Smooth muscle cell (in vitro differentiated cells): ENCODE results near the gene SPA17. TPM values are rescaled to one million over a fixed set of nuclear protein-coding genes. Genes with fewer than 3 reads are reported as not detected.

Experiments used
- DNase-seq: peaks from one replicate; lab custom pipeline; 2025; ENCODE audit not compliant: unreplicated experiment; lab: John Stamatoyannopoulos, UW
- H2AFZ ChIP-seq: fragments of 200-600 bp; sonication (generic); 2 replicates; pipeline ENCODE4 v1.6.0; 2016; ENCODE audit warnings: antibody characterized with exemption, low read depth, mild to moderate bottlenecking
- H3F3A ChIP-seq: fragments of 200-600 bp; sonication (generic); 2 replicates; pipeline ENCODE4 v1.6.0; 2017; ENCODE audit warnings: antibody characterized with exemption, low read depth
- H3K27ac ChIP-seq: fragments of 200-600 bp; sonication (generic); 2 replicates; pipeline ENCODE4 v1.5.1; 2016; ENCODE audit warnings: low read depth, mild to moderate bottlenecking
- H3K27me3 ChIP-seq: fragments of 200-600 bp; sonication (generic); 2 replicates; pipeline ENCODE4 v1.6.1; 2016; ENCODE audit warnings: low read depth, mild to moderate bottlenecking
- H3K36me3 ChIP-seq: fragments of 200-600 bp; sonication (generic); 2 replicates; pipeline ENCODE4 v1.5.1; 2016; ENCODE audit warnings: low read depth
- H3K4me1 ChIP-seq: fragments of 200-600 bp; sonication (generic); 2 replicates; pipeline ENCODE4 v1.5.1; 2016; ENCODE audit warnings: low read depth
- H3K4me2 ChIP-seq: fragments of 200-600 bp; sonication (generic); 2 replicates; pipeline ENCODE4 v1.6.0; 2016; ENCODE audit warnings: mild to moderate bottlenecking
- H3K4me3 ChIP-seq: fragments of 200-600 bp; sonication (generic); 2 replicates; pipeline ENCODE4 v1.5.1; 2016; ENCODE audit warnings: mild to moderate bottlenecking
- H3K79me2 ChIP-seq: fragments of 200-600 bp; sonication (generic); 2 replicates; pipeline ENCODE4 v1.6.0; 2016; ENCODE audit warnings: low read depth, mild to moderate bottlenecking
- H3K9ac ChIP-seq: fragments of 200-600 bp; sonication (generic); 2 replicates; pipeline ENCODE4 v1.6.0; 2016; ENCODE audit warnings: low read depth
- H3K9me3 ChIP-seq: fragments of 200-600 bp; sonication (generic); replicated peaks from 2 replicates; pipeline ENCODE4 v1.5.1; 2016; ENCODE audit warnings: low read depth
- H4K20me1 ChIP-seq: fragments of 200-600 bp; sonication (generic); 2 replicates; pipeline ENCODE4 v1.6.0; 2016; ENCODE audit warnings: low read depth
- CTCF ChIP-seq: fragments of 200-600 bp; sonication (generic); IDR thresholded peaks from 2 replicates; pipeline ENCODE4 v1.5.1; 2017; ENCODE audit warnings: borderline replicate concordance, mild to moderate bottlenecking, antibody characterized with exemption; ENCODE audit not compliant: insufficient read depth, poor library complexity, severe bottlenecking
- WGBS: methylation state at CpG from one replicate; pipeline ENCODE4 v1.1.7; 2016; ENCODE audit warnings: low lambda C conversion rate; 5-methylcytosine and 5-hydroxymethylcytosine counted together
- polyA plus RNA-seq: library from polyadenylated mRNA; unstranded; fragments of >200 nt; fragmentation: Nextera tagmentation; extraction: Ambion mirVana; gene quantifications from 2 replicates; pipeline ENCODE4 v1.2.1, GENCODE V29; 2016
- total RNA-seq: library from RNA; depleted of rRNA; stranded (reverse); fragments of >200 nt; gene quantifications from 2 replicates; pipeline ENCODE4 v1.2.3, GENCODE V29; 2014

SPA17 gene
- total and polyA plus RNA-seq, 2 experiments from 2014 or later, result 6.1 to 7.4 TPM

- peaks cover 6% of the 10 kb centered on the region for H3F3A ChIP-seq
- H3K36me3 ChIP-seq, result no peaks in the 10 kb centered on the region
- WGBS, result 63% methylated on average over 6 of the region's 6 CpGs
- H3K27ac ChIP-seq, result no peak overlapping the region
- no peaks in the 10 kb centered on the region for H4K20me1 ChIP-seq
- H3K4me3 ChIP-seq, result no peak overlapping the region
- no peaks in the 10 kb centered on the region for H3K9me3 ChIP-seq
- no peak for TF ChIP-seq CTCF
- no peak overlapping the region for H3K9ac ChIP-seq
- no peaks in the 10 kb centered on the region for H3K79me2 ChIP-seq
- H2AFZ ChIP-seq, result no peak overlapping the region
- H3K4me2 ChIP-seq, result no peak overlapping the region
- no peak for DNase-seq
- H3K4me1 ChIP-seq, result peaks cover 5% of the 10 kb centered on the region
- no peaks in the 10 kb centered on the region for H3K27me3 ChIP-seq
Observed at GRCh38 chr11:124648610-124649009, 25.1 kb upstream of the SPA17 start.

- H3K9ac ChIP-seq, result no peak overlapping the region
- no peak overlapping the region for H3K4me3 ChIP-seq
- H2AFZ ChIP-seq, result no peak overlapping the region
- H3K9me3 ChIP-seq, result no peaks in the 10 kb centered on the region
- WGBS, result 48% methylated on average over 16 of the region's 16 CpGs
- no peaks in the 10 kb centered on the region for H4K20me1 ChIP-seq
- H3K27ac ChIP-seq, result no peak overlapping the region
- no peaks in the 10 kb centered on the region for H3K27me3 ChIP-seq
- no peaks in the 10 kb centered on the region for H3K79me2 ChIP-seq
- no peak overlapping the region for H3K4me2 ChIP-seq
- DNase-seq, result no peak
- no peak for TF ChIP-seq CTCF
- H3K4me1 ChIP-seq, result peaks cover 5% of the 10 kb centered on the region
- no peaks in the 10 kb centered on the region for H3F3A ChIP-seq
- H3K36me3 ChIP-seq, result no peaks in the 10 kb centered on the region
Observed at GRCh38 chr11:124656774-124657630, 16.7 kb upstream of the SPA17 start.

GRCh38 chr11:124657904-124658303 lies 15.8 kb upstream of the SPA17 start:
- no peak for TF ChIP-seq CTCF
- Histone ChIP-seq H3K4me3 (no peak overlapping the region), H3K79me2 (no peaks in the 10 kb centered on the region), H3F3A (no peaks in the 10 kb centered on the region), H3K27ac (no peak overlapping the region), H3K4me1 (peaks cover 5% of the 10 kb centered on the region), H3K36me3 (no peaks in the 10 kb centered on the region), H3K9ac (no peak overlapping the region), H4K20me1 (no peaks in the 10 kb centered on the region), H3K4me2 (no peak overlapping the region), H3K27me3 (no peaks in the 10 kb centered on the region), H3K9me3 (no peaks in the 10 kb centered on the region), H2AFZ (no peak overlapping the region)
- DNase-seq, result no peak
- WGBS, result 76% methylated on average over 5 of the region's 5 CpGs

- no peak for DNase-seq
- no peaks in the 10 kb centered on the region for H3K36me3 ChIP-seq
- no peaks in the 10 kb centered on the region for H4K20me1 ChIP-seq
- no peaks in the 10 kb centered on the region for H3F3A ChIP-seq
- no peak overlapping the region for H3K4me3 ChIP-seq
- H3K9me3 ChIP-seq, result no peaks in the 10 kb centered on the region
- H3K27ac ChIP-seq, result no peak overlapping the region
- no peak overlapping the region for H3K9ac ChIP-seq
- H3K4me2 ChIP-seq, result no peak overlapping the region
- 89% methylated on average over 3 of the region's 3 CpGs for WGBS
- TF ChIP-seq CTCF, result no peak
- no peak overlapping the region for H2AFZ ChIP-seq
- no peaks in the 10 kb centered on the region for H3K27me3 ChIP-seq
- no peaks in the 10 kb centered on the region for H3K79me2 ChIP-seq
- peaks cover 5% of the 10 kb centered on the region for H3K4me1 ChIP-seq
Observed at GRCh38 chr11:124658501-124658900, 15.2 kb upstream of the SPA17 start.
